ENCODE data around the gene ANKH. TPM values are rescaled to one million over a fixed set of nuclear protein-coding genes. Genes with fewer than 3 reads are reported as not detected.

ANKH gene
- total and polyA plus RNA-seq, 2 of the 13 experiments (the other 11 are each of a cell fraction or from before 2014, with no cell fraction given): 25.0 to 36.0 TPM

GRCh38 chr5:14665101-14665822, 206.3 kb downstream of the ANKH start (continued):
- TF ChIP-seq HDAC1 (CRISPR knock-in tag; IDR thresholded peaks at IDR 0.05) (peak; percentile 47; the same call in 1 of the 2 replicates), ETV5 (CRISPR knock-in tag; IDR thresholded peaks at IDR 0.05; ENCODE audit: borderline replicate concordance) (peak; percentile 45; the same call in 1 of the 2 replicates), KAT2B (IDR thresholded peaks at IDR 0.05; ENCODE audit: borderline replicate concordance, low read depth, low read length) (no peak), ATRX (CRISPR knock-in tag; IDR thresholded peaks at IDR 0.05; ENCODE audit: borderline replicate concordance) (no peak), GABPA (IDR thresholded peaks at IDR 0.05; ENCODE audit: low read depth, low read length) (no peak), GABPA (CRISPR knock-in tag; IDR thresholded peaks at IDR 0.05; ENCODE audit: low read depth) (peak; percentile 59; the same call in 1 of the 2 replicates), ZSCAN30 (CRISPR knock-in tag; IDR thresholded peaks at IDR 0.05) (no peak), SOX6 (IDR thresholded peaks at IDR 0.05) (no peak), SOX6 (CRISPR knock-in tag; IDR thresholded peaks at IDR 0.05) (no peak), ZNF556 (CRISPR knock-in tag; IDR thresholded peaks at IDR 0.05; ENCODE audit: borderline replicate concordance) (no peak), KLF11 (CRISPR knock-in tag; IDR thresholded peaks at IDR 0.05) (no peak), ZNF33A (CRISPR knock-in tag; IDR thresholded peaks at IDR 0.05; ENCODE audit: borderline replicate concordance) (no peak), ZBTB26 (CRISPR knock-in tag; IDR thresholded peaks at IDR 0.05; ENCODE audit: borderline replicate concordance) (no peak), ZNF563 (CRISPR knock-in tag; IDR thresholded peaks at IDR 0.05) (no peak), AFF4 (CRISPR knock-in tag; IDR thresholded peaks at IDR 0.05) (no peak), SETDB1 (CRISPR knock-in tag; IDR thresholded peaks at IDR 0.05; ENCODE audit: borderline replicate concordance) (no peak), RBFOX2 (IDR thresholded peaks at IDR 0.05; ENCODE audit: low read depth, low read length) (no peak), ZNF646 (CRISPR knock-in tag; IDR thresholded peaks at IDR 0.05) (no peak)
